ENCODE results near the gene UBE2E2.

The UBE2E2 gene

DNA sequence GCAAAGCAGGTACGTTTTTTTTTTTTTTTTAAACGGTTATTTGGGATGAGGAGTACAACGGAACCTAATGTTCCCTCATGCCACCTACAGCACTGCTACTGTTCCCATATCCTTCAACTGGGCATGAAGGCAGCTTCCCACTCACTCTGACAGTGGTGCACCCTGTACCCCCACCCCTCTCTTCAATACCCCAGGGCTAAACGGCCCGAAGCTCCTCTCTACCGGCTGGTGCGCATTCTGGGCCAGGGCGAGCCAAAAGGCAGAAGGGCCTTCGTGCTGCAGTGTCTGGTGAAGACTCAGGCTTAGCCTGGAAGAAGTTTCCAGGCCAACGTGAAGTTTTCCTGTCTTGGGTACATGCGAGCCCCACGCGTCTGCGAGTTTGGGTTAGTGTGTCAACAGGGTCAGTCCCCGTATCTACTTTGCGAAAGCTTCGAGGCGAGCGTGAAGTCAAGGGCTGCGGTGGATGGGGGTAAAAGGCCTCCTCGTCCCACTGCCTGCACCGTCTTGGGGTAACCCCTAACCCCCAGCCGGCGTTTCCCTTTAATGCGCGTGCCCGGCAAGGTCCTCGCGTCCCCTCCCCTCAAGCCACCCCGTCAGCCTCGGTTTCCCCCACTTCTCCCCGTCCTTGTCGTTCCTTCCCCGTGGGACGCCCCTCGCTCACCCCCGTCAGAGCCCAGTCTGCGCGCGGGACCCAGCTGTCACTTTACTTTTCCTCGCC is 765 bp upstream of the UBE2E2 start:
- no peak for DNase-seq (ENCODE audit: low read depth)
- TF ChIP-seq, protein P1, sequence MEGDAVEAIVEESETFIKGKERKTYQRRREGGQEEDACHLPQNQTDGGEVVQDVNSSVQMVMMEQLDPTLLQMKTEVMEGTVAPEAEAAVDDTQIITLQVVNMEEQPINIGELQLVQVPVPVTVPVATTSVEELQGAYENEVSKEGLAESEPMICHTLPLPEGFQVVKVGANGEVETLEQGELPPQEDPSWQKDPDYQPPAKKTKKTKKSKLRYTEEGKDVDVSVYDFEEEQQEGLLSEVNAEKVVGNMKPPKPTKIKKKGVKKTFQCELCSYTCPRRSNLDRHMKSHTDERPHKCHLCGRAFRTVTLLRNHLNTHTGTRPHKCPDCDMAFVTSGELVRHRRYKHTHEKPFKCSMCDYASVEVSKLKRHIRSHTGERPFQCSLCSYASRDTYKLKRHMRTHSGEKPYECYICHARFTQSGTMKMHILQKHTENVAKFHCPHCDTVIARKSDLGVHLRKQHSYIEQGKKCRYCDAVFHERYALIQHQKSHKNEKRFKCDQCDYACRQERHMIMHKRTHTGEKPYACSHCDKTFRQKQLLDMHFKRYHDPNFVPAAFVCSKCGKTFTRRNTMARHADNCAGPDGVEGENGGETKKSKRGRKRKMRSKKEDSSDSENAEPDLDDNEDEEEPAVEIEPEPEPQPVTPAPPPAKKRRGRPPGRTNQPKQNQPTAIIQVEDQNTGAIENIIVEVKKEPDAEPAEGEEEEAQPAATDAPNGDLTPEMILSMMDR (IDR thresholded peaks at IDR 0.05; ENCODE audit: low read depth, low read length, missing control alignments): no peak
- peak overlapping the region; percentile 65 for H3K4me3 ChIP-seq (ENCODE audit: low read depth, low read length)

DNA sequence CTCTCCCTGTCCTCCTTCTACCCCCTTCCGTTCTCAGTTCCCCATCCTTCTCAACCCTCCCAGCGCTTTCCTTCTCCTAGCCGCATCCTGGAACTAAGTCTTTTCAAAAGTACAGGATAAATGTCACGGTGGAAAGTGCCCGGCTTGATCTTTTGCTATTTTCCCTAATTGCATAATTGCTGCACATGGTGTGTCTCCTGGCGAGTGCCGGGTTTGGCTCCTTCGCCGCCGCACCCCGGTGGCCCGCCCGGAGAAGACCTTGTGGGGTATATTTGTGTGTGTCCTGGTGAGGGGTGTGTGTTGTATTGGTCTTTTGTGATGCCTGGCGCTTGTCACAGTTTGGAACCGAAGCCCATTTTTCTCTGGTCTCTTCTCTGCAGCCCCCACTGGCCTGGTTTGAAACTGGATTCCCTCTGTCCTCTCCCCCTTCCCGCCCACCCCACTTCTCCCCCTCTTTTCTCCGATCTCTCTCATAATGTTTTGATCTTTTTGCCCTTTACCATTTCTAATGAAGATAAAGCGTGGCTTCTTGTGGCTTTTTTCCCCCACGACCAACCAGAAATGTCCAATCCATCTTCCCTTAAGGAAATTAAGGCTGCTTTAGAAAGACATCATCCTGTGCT is 692 bp downstream of the UBE2E2 start:
- peak overlapping the region; percentile 70 for H3K4me3 ChIP-seq (ENCODE audit: low read depth, low read length)
- TF ChIP-seq, protein P1 (IDR thresholded peaks at IDR 0.05; ENCODE audit: low read depth, low read length, missing control alignments): no peak
- no peak for DNase-seq (ENCODE audit: low read depth)

DNA sequence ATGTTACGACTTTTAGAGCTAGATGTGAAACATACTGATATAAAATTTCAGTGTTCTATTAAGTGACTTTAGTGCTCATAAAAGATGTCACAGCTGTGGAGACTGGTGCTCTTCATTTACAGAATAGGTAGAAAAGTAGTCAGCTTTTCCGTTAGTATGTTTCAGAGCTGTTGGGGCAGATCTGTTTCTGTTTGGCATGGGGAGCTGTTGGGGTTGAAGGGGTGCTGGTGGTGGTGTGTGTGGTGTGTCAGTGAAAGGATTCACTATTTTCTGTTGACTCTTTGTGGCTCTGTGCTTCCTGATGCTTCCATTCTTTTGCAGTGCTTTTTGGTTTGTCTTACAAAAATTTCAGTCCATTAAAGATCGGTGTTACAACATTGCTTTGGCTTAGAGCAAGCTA is 3.2 kb downstream of the UBE2E2 start:
- DNase-seq (ENCODE audit: low read depth): no peak
- TF ChIP-seq, protein P1 (IDR thresholded peaks at IDR 0.05; ENCODE audit: low read depth, low read length, missing control alignments): no peak
- no peak overlapping the region for H3K4me3 ChIP-seq (ENCODE audit: low read depth, low read length)

DNA sequence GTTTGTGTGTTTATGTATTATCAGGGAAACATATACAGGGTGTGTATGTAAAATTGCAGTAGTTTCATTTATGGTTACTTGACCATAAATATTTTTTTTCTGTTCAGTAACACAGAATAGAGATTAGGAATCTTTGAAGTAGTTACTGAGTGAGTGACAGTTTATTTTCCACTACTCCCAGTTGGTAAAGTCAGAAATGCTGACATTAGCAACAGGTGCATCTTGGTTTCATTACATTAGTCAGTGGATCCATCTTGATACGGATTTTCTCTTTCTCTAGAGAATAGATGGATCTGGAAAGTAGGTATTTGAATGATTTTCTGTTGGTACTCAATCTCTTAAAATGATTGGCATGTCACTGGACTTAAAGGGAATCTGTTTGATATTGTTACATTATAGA is 6.0 kb downstream of the UBE2E2 start:
- DNase-seq (ENCODE audit: low read depth): no peak
- no peak overlapping the region for H3K4me3 ChIP-seq (ENCODE audit: low read depth, low read length)
- TF ChIP-seq, protein P1 (IDR thresholded peaks at IDR 0.05; ENCODE audit: low read depth, low read length, missing control alignments): no peak

DNA sequence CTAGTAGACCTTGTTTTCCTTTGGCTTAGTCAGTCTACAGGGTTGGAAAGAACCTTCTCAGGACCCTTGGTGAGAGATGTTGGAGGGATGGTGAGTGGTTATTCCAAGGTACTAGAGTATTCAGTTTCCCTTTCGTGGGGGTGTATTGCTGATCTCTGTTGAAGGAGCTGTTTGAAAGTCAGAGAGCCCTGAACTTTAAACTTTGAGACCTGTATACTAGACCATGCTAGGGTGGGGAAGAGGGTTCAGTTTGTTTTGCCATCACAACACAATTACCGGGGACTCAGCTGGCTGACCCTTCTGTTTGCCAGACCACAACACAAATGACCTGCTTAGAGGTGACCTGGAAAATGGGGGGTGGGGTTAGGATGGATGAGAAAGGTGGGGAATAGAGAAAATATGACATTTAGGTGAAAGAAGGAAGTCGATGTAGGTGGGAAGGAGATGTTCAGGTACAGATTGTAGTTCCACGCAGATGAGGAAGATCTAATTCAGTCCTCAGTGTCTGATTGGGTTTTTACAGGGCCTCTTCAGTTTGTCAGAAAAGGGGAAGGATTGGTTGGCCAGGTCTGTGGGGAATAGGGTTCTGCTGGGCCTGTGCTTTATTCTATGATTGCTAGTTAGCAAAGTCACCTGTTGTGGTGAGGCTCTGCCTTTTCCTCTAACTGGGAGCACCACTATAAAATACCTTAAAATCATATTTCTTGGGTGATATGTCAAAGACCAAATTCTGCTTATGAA is 6.8 kb downstream of the UBE2E2 start:
- no peak for DNase-seq (ENCODE audit: low read depth)
- no peak overlapping the region for H3K4me3 ChIP-seq (ENCODE audit: low read depth, low read length)
- TF ChIP-seq, protein P1 (IDR thresholded peaks at IDR 0.05; ENCODE audit: low read depth, low read length, missing control alignments): no peak

DNA sequence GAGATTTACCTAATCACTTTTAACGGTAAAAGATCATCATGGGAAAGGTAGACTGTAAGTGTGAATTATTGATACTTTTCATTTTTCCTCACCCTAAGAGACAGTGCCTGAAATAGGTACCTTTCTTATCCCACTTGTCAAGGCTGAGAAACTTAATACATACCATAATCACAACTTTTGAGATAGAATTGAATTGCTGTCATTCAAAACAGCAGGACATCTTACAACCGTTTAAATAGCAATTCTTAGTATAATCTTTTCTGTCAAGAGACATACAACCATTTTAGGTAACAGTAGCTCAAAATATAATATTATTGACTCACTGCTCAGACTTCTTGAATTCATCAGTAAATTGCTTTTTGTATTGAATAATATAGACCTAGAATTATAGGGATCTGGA is 10.7 kb downstream of the UBE2E2 start:
- TF ChIP-seq, protein P1 (IDR thresholded peaks at IDR 0.05; ENCODE audit: low read depth, low read length, missing control alignments): no peak
- no peak overlapping the region for H3K4me3 ChIP-seq (ENCODE audit: low read depth, low read length)
- DNase-seq (ENCODE audit: low read depth): no peak
